ENCODE results near the gene ICAM5.

The ICAM5 gene

DNA sequence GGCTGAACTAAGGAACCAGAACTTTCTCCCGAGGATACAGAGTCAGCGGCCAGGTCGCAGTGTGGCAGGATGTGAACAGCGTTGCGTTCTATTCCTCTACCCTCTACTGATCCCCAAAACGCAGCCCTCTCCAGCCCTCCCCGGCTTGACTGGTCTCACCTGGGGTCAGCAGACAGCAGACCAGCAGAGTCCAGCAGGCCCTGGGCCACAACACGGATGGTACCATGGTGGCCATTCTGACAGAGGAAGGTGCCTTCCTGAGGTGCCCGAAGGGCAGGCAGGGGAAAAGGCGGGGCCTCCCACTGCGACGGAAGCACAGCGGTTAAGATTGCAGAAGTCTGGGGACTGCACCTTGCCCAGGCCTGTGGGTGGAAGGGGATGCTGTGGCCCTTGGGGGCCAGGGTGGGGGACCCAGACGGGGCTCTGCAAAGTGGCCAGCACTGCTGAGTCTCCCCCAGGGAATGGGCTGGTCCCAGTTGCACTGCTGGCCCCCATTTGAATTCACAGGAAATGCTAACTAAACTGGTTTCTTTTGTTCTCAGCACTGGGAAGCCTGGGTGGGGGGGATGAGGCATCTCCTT lies 49.7 kb downstream of the ICAM5 start, which contains the start of gene ICAM3:
Gene ICAM3 (minus strand): TSS at position 245 of the 581 bp plus-strand sequence. CDS start 10 bp downstream, at position 235.
- no peak within 1 kb of the TSS for H3K4me3 ChIP-seq (replicated peaks; ENCODE audit: low read depth, low read length)
- no peak for DNase-seq (ENCODE audit: low read depth)
- TF ChIP-seq, protein P1, sequence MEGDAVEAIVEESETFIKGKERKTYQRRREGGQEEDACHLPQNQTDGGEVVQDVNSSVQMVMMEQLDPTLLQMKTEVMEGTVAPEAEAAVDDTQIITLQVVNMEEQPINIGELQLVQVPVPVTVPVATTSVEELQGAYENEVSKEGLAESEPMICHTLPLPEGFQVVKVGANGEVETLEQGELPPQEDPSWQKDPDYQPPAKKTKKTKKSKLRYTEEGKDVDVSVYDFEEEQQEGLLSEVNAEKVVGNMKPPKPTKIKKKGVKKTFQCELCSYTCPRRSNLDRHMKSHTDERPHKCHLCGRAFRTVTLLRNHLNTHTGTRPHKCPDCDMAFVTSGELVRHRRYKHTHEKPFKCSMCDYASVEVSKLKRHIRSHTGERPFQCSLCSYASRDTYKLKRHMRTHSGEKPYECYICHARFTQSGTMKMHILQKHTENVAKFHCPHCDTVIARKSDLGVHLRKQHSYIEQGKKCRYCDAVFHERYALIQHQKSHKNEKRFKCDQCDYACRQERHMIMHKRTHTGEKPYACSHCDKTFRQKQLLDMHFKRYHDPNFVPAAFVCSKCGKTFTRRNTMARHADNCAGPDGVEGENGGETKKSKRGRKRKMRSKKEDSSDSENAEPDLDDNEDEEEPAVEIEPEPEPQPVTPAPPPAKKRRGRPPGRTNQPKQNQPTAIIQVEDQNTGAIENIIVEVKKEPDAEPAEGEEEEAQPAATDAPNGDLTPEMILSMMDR (IDR thresholded peaks at IDR 0.05; ENCODE audit: low read length, missing control alignments), result no peak

DNA sequence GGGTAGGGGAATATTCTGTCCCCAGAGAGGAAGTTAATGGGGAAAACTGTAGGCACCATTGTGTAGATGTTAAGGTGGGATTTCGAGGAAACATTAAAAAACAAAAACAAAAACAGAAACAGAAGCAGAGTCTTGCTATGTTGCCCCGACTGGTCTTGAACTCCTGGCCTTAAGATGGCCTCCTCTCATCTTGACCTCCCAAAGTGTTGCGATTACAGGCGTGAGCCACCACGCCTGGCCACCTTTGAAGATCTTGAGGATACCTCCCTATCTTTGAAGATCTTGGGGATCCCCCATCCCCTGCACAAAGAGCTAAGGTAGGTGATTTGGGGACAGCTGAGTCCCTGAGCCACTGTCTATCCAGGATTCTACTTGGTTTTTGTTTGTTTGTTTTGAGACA lies 50.2 kb downstream of the ICAM5 start:
- TF ChIP-seq, protein P1 (IDR thresholded peaks at IDR 0.05; ENCODE audit: low read length, missing control alignments), result no peak
- no peak for DNase-seq (ENCODE audit: low read depth)
- H3K4me3 ChIP-seq (replicated peaks; ENCODE audit: low read depth, low read length), result no peak overlapping the region

DNA sequence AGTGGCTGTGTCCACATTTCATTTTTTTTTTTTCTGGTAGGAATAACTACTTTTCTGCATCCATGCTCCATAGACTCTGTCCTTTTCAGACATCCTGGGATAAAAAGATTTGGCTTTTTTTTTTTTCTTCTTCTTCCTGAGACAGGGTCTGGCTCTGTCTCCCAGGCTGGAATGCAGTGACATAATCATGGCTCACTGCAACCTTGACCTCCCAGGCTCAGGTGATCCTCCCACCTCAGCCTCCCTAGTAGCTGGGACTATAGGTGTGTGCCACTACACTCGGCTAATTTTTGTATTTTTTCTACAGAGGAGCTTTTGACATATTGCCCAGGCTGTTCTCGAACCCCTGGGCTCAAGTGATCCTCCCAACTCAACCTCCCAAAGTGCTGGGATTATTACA lies 53.7 kb downstream of the ICAM5 start:
- TF ChIP-seq, protein P1 (IDR thresholded peaks at IDR 0.05; ENCODE audit: low read length, missing control alignments), result no peak
- no peak for DNase-seq (ENCODE audit: low read depth)
- H3K4me3 ChIP-seq (replicated peaks; ENCODE audit: low read depth, low read length), result no peak overlapping the region

DNA sequence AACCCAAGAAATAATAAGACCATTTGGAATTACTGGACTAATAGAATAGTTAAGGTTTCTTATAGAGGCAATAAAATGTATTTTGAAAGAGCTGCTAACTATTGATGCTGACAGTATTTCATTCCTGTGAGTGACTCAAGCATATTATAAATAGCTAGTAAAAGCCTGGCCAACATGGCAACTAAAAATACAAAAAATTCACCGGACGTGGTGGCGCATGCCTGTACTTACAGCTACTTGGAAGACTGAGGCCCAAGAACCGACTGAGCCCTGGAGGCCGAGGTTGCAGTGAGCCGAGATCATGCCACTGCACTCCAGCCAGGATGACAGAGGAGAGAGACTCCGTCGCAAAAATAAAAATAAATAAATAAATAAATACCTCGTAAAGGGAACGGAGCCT lies 55.0 kb downstream of the ICAM5 start:
- no peak for DNase-seq (ENCODE audit: low read depth)
- TF ChIP-seq, protein P1 (IDR thresholded peaks at IDR 0.05; ENCODE audit: low read length, missing control alignments), result no peak
- H3K4me3 ChIP-seq (replicated peaks; ENCODE audit: low read depth, low read length), result no peak overlapping the region
